GM12878 (cell line): ENCODE data around the gene FRMD8. TPM values are rescaled to one million over a fixed set of nuclear protein-coding genes. Genes with fewer than 3 reads are reported as not detected.

Source experiments
- ATAC-seq: fragments of 200-7000 bp; cut with Tn5 transposase; 3 replicates; pipeline ENCODE4 v1.9.1; 2020; ENCODE audit warnings: mild to moderate bottlenecking, moderate library complexity
- BruUV-seq: library from RNA; stranded (reverse); fragments of 400-500 nt; replicated peaks from 2 replicates; lab custom pipeline; 2021; lab: Mats Ljungman, UMichigan
- CTCF ChIA-PET: fragments of 300-600 bp; sonication (Branson Sonifier 250); formaldehyde crosslinking; extraction: SDS; loops from one replicate; lab custom pipeline; 2021; ENCODE audit warnings: inconsistent platforms; lab: Yijun Ruan, JAX
- POLR2A ChIA-PET: fragments of 350-600 bp; formaldehyde crosslinking; extraction: SDS; loops from one replicate; lab custom pipeline; 2021; ENCODE audit warnings: inconsistent platforms; lab: Charles Lee
- RAD21 ChIA-PET: fragments of 300-600 bp; sonication (Branson Sonifier 250); formaldehyde crosslinking; loops from one replicate; lab custom pipeline; 2023; ENCODE audit warnings: antibody characterized with exemption; ENCODE audit not compliant: unreplicated experiment; lab: Charles Lee
- SMC1A ChIA-PET: fragments of 300-600 bp; sonication (Branson Sonifier 250); formaldehyde crosslinking; loops from one replicate; lab custom pipeline; 2023; ENCODE audit not compliant: unreplicated experiment, uncharacterized antibody; lab: Charles Lee
- DNase-seq: peaks from one replicate; pipeline ENCODE4 v3.0.0-alpha.2; 2011; ENCODE audit warnings: low read depth, low spot score
- FAIRE-seq: peaks from 3 replicates; lab custom pipeline; 2011; peaks lifted over from hg19 to GRCh38; lab: Jason Lieb, UNC
- H2AFZ ChIP-seq: 2 replicates; pipeline ENCODE4 v1.6.0; 2011; ENCODE audit warnings: low read depth, low read length, control low read depth; ENCODE audit not compliant: control insufficient read depth
- H3K27ac ChIP-seq: 2 replicates; pipeline ENCODE4 v1.5.1; 2011; ENCODE audit warnings: control low read depth; ENCODE audit not compliant: control insufficient read depth, insufficient read depth
- H3K27me3 ChIP-seq, 2 experiments: replicated peaks in 1 of 2; 2 replicates each; pipeline versions ENCODE4 v1.6.0 to v1.6.1; 2011; ENCODE audit warnings: low read length in 1 of 2; ENCODE audit not compliant: control insufficient read depth in 2 of 2, insufficient read depth in 2 of 2
- H3K36me3 ChIP-seq, 2 experiments: 2 replicates each; pipeline ENCODE4 v1.5.1; 2011; ENCODE audit warnings: low read length in 1 of 2; ENCODE audit not compliant: control insufficient read depth in 2 of 2, insufficient read depth in 2 of 2
- H3K4me1 ChIP-seq: 2 replicates; pipeline ENCODE4 v1.6.1; 2011; ENCODE audit warnings: mild to moderate bottlenecking, low read length, moderate library complexity, mixed read lengths; ENCODE audit not compliant: control insufficient read depth, insufficient read depth
- H3K4me2 ChIP-seq: 2 replicates; pipeline ENCODE4 v1.6.0; 2011; ENCODE audit warnings: control low read depth; ENCODE audit not compliant: control insufficient read depth, insufficient read depth
- H3K4me3 ChIP-seq: fragments of 200-600 bp; sonication (generic); 2 replicates; pipeline ENCODE4 v1.5.1; 2016
- H3K79me2 ChIP-seq: 2 replicates; pipeline ENCODE4 v1.6.0; 2011; ENCODE audit warnings: low read length; ENCODE audit not compliant: control insufficient read depth, insufficient read depth
- H3K9ac ChIP-seq: 2 replicates; pipeline ENCODE4 v1.8.0; 2011; ENCODE audit warnings: low read length, control low read depth, mixed read lengths; ENCODE audit not compliant: control insufficient read depth, insufficient read depth
- H3K9me3 ChIP-seq: replicated peaks from 3 replicates; pipeline ENCODE4 v1.5.1; 2011; ENCODE audit warnings: mild to moderate bottlenecking, low read length; ENCODE audit not compliant: control insufficient read depth, insufficient read depth
- H4K20me1 ChIP-seq: 2 replicates; pipeline ENCODE4 v1.6.0; 2011; ENCODE audit not compliant: control insufficient read depth, insufficient read depth
- E4F1 ChIP-seq: fragments of 450-650 bp; IDR thresholded peaks from 2 replicates; pipeline ENCODE4 v1.6.1; 2018; ENCODE audit warnings: borderline replicate concordance, mild to moderate bottlenecking; ENCODE audit not compliant: partially characterized antibody
- EGR1 ChIP-seq, 2 experiments: IDR thresholded peaks; 1 replicate in 1 of 2; 2 replicates in 1 of 2; pipeline ENCODE4 v1.6.1; 2011 to 2012; ENCODE audit warnings: low read depth in 2 of 2, low read length in 2 of 2, borderline replicate concordance in 1 of 2, mild to moderate bottlenecking in 1 of 2, moderate library complexity in 1 of 2
- IRF4 ChIP-seq: IDR thresholded peaks from 2 replicates; pipeline ENCODE4 v1.6.1; 2011; ENCODE audit warnings: low read depth, low read length
- LARP7 ChIP-seq: fragments of 450-650 bp; IDR thresholded peaks from 2 replicates; pipeline ENCODE4 v1.6.1; 2017; ENCODE audit warnings: mild to moderate bottlenecking
- NBN ChIP-seq: fragments of 450-650 bp; IDR thresholded peaks from 2 replicates; pipeline ENCODE4 v1.6.1; 2016
- NRF1 ChIP-seq: conservative IDR thresholded peaks from 2 replicates; pipeline ENCODE4 v1.6.1; 2011; ENCODE audit warnings: mild to moderate bottlenecking, low read depth, low read length, improper control_type of control experiment
- RB1 ChIP-seq: fragments of 450-650 bp; formaldehyde crosslinking; IDR thresholded peaks from 2 replicates; pipeline ENCODE4 v1.6.1; 2017; ENCODE audit warnings: mild to moderate bottlenecking, borderline replicate concordance
- SPI1 ChIP-seq: IDR thresholded peaks from 2 replicates; pipeline ENCODE4 v1.6.1; 2011; ENCODE audit warnings: low read depth, mild to moderate bottlenecking, low read length, moderate library complexity, borderline replicate concordance; ENCODE audit not compliant: insufficient read depth
- WGBS: methylation state at CpG from one replicate; pipeline ENCODE4 v1.1.6; 2016; ENCODE audit warnings: low lambda C conversion rate; ENCODE audit not compliant: insufficient replicate concordance, insufficient coverage; ENCODE audit errors: missing lambda C conversion rate; 5-methylcytosine and 5-hydroxymethylcytosine counted together
- in situ Hi-C: fragments of 300-500 bp; cut with MboI; formaldehyde crosslinking; loops from 9 replicates; pipeline ENCODE4 v1.14.3; 2018; ENCODE audit warnings: mixed read lengths
- intact Hi-C: fragments of 100-400 bp; cut with micrococcal nuclease; formaldehyde crosslinking; loops from one replicate; pipeline ENCODE4 v1.14.2; 2022; ENCODE audit not compliant: unreplicated experiment
- polyA plus RNA-seq, 11 experiments: library from polyadenylated mRNA; depleted of rRNA in 4 of 11; unstranded in 6 of 11; stranded (reverse) in 5 of 11; fragments of >200 nt; fragmentation: Nextera tagmentation in 4 of 11; fragmentation: Illumina TruSeq in 1 of 11; extraction: Ambion mirVana in 4 of 11; extraction: Trizol in 1 of 11; gene quantifications; 1 replicate in 1 of 11; 2 replicates in 10 of 11; pipeline versions ENCODE4 v1.2.1 to v1.2.3, GENCODE V29; 2011 to 2016; ENCODE audit warnings: inconsistent platforms in 2 of 11, missing spikeins in 2 of 11, low read depth in 1 of 11
- total RNA-seq, 4 experiments: library from RNA; depleted of rRNA in 3 of 4; stranded (reverse); fragments of >200 nt in 3 of 4; fragmentation: Illumina TruSeq in 1 of 4; extraction: Trizol in 1 of 4; gene quantifications; 2 replicates each; pipeline versions ENCODE4 v1.2.1 to v1.2.3, GENCODE V29; 2013 to 2021

The FRMD8 gene
- total and polyA plus RNA-seq, 10 of the 15 experiments (the other 5 are each of a cell fraction or from before 2014, with no cell fraction given): 8.3 to 69.4 (median 28.0) TPM

GRCh38 chr11:65355013-65355775 lies 31.2 kb upstream of the FRMD8 start:
- Histone ChIP-seq H2AFZ (peak overlapping the region; percentile 62), H4K20me1 (no peaks in the 10 kb centered on the region), H3K4me2 (peak overlapping the region; percentile 97), H3K4me3 (peak overlapping the region; percentile 89; the same call in 1 of the 2 replicates), H3K36me3 (peaks cover 9 to 13% of the 10 kb centered on the region in 2 experiments; a peak in 3 of 4 replicates), H3K9me3 (no peaks in the 10 kb centered on the region), H3K9ac (peak overlapping the region; percentile 54; the same call in 1 of the 2 replicates), H3K27ac (no peak overlapping the region), H3K27me3 (0 out of 4 replicates have a peak, but pooled peaks cover 0 to 3% of the 10 kb centered on the region in 2 experiments), H3K4me1 (peaks cover 4% of the 10 kb centered on the region), H3K79me2 (no peaks in the 10 kb centered on the region)
- POLR2A ChIA-PET: interaction anchor here (0.5 kb wide), 1 partner anchor 47 kb away, joined by 3 read pairs; no protein-coding TSS in a partner anchor
- RAD21 ChIA-PET: interaction anchor here (1.1 to 1.5 kb wide), 2 partner anchors 20 to 22 kb away, joined by 3 read pairs; partner anchors contain the start of gene DPF2
- SMC1A ChIA-PET: interaction anchor here (0.8 kb wide), 2 partner anchors 156 to 216 kb away, joined by 3 read pairs; no protein-coding TSS in a partner anchor
- WGBS: 4% methylated on average over 24 of the region's 47 CpGs
- BruUV-seq: no TSS peak
- CTCF ChIA-PET: interaction anchor here (1.1 to 2.1 kb wide), 3 partner anchors 26 to 39 kb away, joined by 3 to 8 read pairs (median 3); partner anchors contain the start of gene SLC25A45
- intact Hi-C loops (no loop called here), in situ Hi-C loops (no loop called here)
- TF ChIP-seq SPI1: peak; percentile 90
- 0 out of 2 replicates have a peak, but pooled peaks have one; percentile 15 for TF ChIP-seq LARP7
- peak; percentile 28; the same call in 1 of the 2 replicates for TF ChIP-seq NRF1
- TF ChIP-seq EGR1 (IDR thresholded peaks at IDR 0.05; ENCODE audit: borderline replicate concordance in 1 of 2, low read depth in 2 of 2, low read length in 2 of 2): peak in 1 of 2 experiments; percentile 76; a peak in 1 of 3 replicates
- TF ChIP-seq RB1: no peak
- TF ChIP-seq NBN: 0 out of 2 replicates have a peak, but pooled peaks have one; percentile 22
- no peak for TF ChIP-seq IRF4
- no peak for TF ChIP-seq E4F1
- FAIRE-seq (no peak), DNase-seq (no peak), ATAC-seq (peak; percentile 60)
